ENCODE measurements around the gene ABCC4. TPM values are rescaled to one million over a fixed set of nuclear protein-coding genes. Genes with fewer than 3 reads are reported as not detected.

ABCC4 gene, protein sequence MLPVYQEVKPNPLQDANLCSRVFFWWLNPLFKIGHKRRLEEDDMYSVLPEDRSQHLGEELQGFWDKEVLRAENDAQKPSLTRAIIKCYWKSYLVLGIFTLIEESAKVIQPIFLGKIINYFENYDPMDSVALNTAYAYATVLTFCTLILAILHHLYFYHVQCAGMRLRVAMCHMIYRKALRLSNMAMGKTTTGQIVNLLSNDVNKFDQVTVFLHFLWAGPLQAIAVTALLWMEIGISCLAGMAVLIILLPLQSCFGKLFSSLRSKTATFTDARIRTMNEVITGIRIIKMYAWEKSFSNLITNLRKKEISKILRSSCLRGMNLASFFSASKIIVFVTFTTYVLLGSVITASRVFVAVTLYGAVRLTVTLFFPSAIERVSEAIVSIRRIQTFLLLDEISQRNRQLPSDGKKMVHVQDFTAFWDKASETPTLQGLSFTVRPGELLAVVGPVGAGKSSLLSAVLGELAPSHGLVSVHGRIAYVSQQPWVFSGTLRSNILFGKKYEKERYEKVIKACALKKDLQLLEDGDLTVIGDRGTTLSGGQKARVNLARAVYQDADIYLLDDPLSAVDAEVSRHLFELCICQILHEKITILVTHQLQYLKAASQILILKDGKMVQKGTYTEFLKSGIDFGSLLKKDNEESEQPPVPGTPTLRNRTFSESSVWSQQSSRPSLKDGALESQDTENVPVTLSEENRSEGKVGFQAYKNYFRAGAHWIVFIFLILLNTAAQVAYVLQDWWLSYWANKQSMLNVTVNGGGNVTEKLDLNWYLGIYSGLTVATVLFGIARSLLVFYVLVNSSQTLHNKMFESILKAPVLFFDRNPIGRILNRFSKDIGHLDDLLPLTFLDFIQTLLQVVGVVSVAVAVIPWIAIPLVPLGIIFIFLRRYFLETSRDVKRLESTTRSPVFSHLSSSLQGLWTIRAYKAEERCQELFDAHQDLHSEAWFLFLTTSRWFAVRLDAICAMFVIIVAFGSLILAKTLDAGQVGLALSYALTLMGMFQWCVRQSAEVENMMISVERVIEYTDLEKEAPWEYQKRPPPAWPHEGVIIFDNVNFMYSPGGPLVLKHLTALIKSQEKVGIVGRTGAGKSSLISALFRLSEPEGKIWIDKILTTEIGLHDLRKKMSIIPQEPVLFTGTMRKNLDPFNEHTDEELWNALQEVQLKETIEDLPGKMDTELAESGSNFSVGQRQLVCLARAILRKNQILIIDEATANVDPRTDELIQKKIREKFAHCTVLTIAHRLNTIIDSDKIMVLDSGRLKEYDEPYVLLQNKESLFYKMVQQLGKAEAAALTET (N-terminal part only)
- total RNA-seq (7.1 and 7.3 TPM in 2 replicates), polyA plus RNA-seq (1.5 and 1.8 TPM in 2 replicates), polyA minus RNA-seq (4.1 and 6.9 TPM in 2 replicates)
- 7.1 TPM for total RNA-seq (2013)

- TF ChIP-seq, protein P1, sequence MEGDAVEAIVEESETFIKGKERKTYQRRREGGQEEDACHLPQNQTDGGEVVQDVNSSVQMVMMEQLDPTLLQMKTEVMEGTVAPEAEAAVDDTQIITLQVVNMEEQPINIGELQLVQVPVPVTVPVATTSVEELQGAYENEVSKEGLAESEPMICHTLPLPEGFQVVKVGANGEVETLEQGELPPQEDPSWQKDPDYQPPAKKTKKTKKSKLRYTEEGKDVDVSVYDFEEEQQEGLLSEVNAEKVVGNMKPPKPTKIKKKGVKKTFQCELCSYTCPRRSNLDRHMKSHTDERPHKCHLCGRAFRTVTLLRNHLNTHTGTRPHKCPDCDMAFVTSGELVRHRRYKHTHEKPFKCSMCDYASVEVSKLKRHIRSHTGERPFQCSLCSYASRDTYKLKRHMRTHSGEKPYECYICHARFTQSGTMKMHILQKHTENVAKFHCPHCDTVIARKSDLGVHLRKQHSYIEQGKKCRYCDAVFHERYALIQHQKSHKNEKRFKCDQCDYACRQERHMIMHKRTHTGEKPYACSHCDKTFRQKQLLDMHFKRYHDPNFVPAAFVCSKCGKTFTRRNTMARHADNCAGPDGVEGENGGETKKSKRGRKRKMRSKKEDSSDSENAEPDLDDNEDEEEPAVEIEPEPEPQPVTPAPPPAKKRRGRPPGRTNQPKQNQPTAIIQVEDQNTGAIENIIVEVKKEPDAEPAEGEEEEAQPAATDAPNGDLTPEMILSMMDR (IDR thresholded peaks at IDR 0.05): no peak
- TF ChIP-seq EZH2 (IDR thresholded peaks at IDR 0.05; ENCODE audit: borderline replicate concordance, insufficient read depth, low read depth, low read length, poor library complexity, severe bottlenecking): no peak
- intact Hi-C loops (cut with micrococcal nuclease): loop anchor here (2.0 to 5.0 kb wide), 4 partner anchors 74 to 376 kb away; partner anchors contain the start of gene DNAJC3
- peak within 1 kb of the TSS; percentile 89 for H2AFZ ChIP-seq (ENCODE audit: insufficient read depth, low read depth, low read length, poor library complexity, severe bottlenecking)
- no peaks in the 10 kb centered on the region for H3K79me2 ChIP-seq (ENCODE audit: control insufficient read depth, insufficient read depth, low read length)
- no peaks in the 10 kb centered on the region for H4K20me1 ChIP-seq (ENCODE audit: control insufficient read depth, insufficient read depth, low read length, poor library complexity, severe bottlenecking)
- ATAC-seq (ENCODE audit: low read depth) (peak; percentile 75), DNase-seq (peak; percentile 69)
- H3K27me3 ChIP-seq (replicated peaks in 1 of 4; ENCODE audit: control extremely low read depth in 1 of 4, control insufficient read depth in 3 of 4, insufficient read depth in 4 of 4, low read length in 3 of 4): peaks cover 0 to 9% (median 0%) of the 10 kb centered on the region in 4 experiments
- Mint-ChIP-seq H3K27me3 (no peaks in the 10 kb centered on the region), H3K4me1 (peaks cover 22% of the 10 kb centered on the region), H3K9me3 (ENCODE audit: insufficient read depth) (no peaks in the 10 kb centered on the region), H3K27ac (peak within 1 kb of the TSS; percentile 53), H3K4me3 (peak within 1 kb of the TSS; percentile 85)
- ChIA-PET CTCF (interaction anchor here (0.9 to 3.1 kb wide), 4 partner anchors 10 to 112 kb away, joined by 3 to 15 read pairs (median 8); no protein-coding TSS in a partner anchor), POLR2A (no interaction called here)
- under 1% methylated on average over 98 of the region's 98 CpGs for WGBS (ENCODE audit: insufficient coverage)
- peak within 1 kb of the TSS; percentile 77 for H3K9ac ChIP-seq (ENCODE audit: low read length)
- H3K36me3 ChIP-seq (replicated peaks in 1 of 2; ENCODE audit: control extremely low read depth in 1 of 2, control insufficient read depth in 1 of 2, extremely low read depth in 1 of 2, insufficient read depth in 2 of 2, low read length in 1 of 2): no peaks in the 10 kb centered on the region
- H3K4me2 ChIP-seq (replicated peaks; ENCODE audit: low read depth, low read length, poor library complexity, severe bottlenecking): peak within 1 kb of the TSS; percentile 91
- no peaks in the 10 kb centered on the region for H3K9me3 ChIP-seq (ENCODE audit: control extremely low read depth in 1 of 3, control insufficient read depth in 2 of 3, insufficient read depth in 1 of 3, low read length in 2 of 3)
- H3K27ac ChIP-seq (ENCODE audit: low read length in 2 of 2): no peak within 1 kb of the TSS
- peak within 1 kb of the TSS; percentile 2 to 80 (median 63) for H3K4me3 ChIP-seq (ENCODE audit: control extremely low read depth in 1 of 5, extremely low read depth in 1 of 5, insufficient read depth in 1 of 5, low read depth in 2 of 5, low read length in 4 of 5)
- peaks cover 12 to 18% of the 10 kb centered on the region in 2 donors for H3K4me1 ChIP-seq (ENCODE audit: control insufficient read depth in 2 of 2, insufficient read depth in 2 of 2, low read length in 2 of 2)
Observed at GRCh38 chr13:95301183-95301967, at the start of gene ABCC4. Gene ABCC4, minus strand, starts transcription at chr13:95301451. Its CDS starts 137 bp downstream, at chr13:95301314.
